HFFc6 (cell line): ENCODE results near the gene SLC26A11. TPM values are rescaled to one million over a fixed set of nuclear protein-coding genes. Genes with fewer than 3 reads are reported as not detected.

Experiments used
- DNase-seq: peaks from one replicate; pipeline ENCODE4 v3.0.0-alpha.2; 2018
- H3K27ac Mint-ChIP-seq: 2 replicates; pipeline ENCODE4 v1.8.0; 2020; ENCODE audit warnings: mild to moderate bottlenecking, mixed read lengths
- H3K27me3 Mint-ChIP-seq: 2 replicates; pipeline ENCODE4 v1.8.0; 2021; ENCODE audit warnings: mild to moderate bottlenecking, moderate library complexity, mixed read lengths; ENCODE audit not compliant: insufficient read depth
- H3K36me3 Mint-ChIP-seq: 2 replicates; pipeline ENCODE4 v1.8.0; 2021; ENCODE audit warnings: low read depth, mixed read lengths
- H3K4me1 Mint-ChIP-seq: 2 replicates; pipeline ENCODE4 v1.8.0; 2020; ENCODE audit warnings: low read depth, mixed read lengths
- H3K4me3 Mint-ChIP-seq: 2 replicates; pipeline ENCODE4 v1.8.0; 2020; ENCODE audit warnings: mild to moderate bottlenecking, moderate library complexity, mixed read lengths
- H3K9me3 Mint-ChIP-seq: 2 replicates; pipeline ENCODE4 v1.8.0; 2020; ENCODE audit warnings: mild to moderate bottlenecking, mixed read lengths
- CTCF ChIP-seq: fragments of 200-600 bp; sonication (generic); IDR thresholded peaks from 2 replicates; pipeline ENCODE4 v1.5.0; 2021; ENCODE audit warnings: antibody characterized with exemption, mild to moderate bottlenecking
- total RNA-seq, 6 experiments: library from RNA; stranded (reverse); fragmentation: NEBNext Ultra II Directional; extraction: Animal tissue kit (Norgen Biotek cat#: 25700); gene quantifications; 2 replicates in 1 of 6; 3 replicates in 5 of 6; pipeline ENCODE4 v1.2.3, GENCODE V29; 2021

Gene SLC26A11
- total RNA-seq, 6 experiments from 2014 or later, result 11.4 to 13.6 (median 12.5) TPM

GRCh38 chr17:80210348-80211108 lies 9.7 kb upstream of the SLC26A11 start:
- no peaks in the 10 kb centered on the region for H3K4me1 Mint-ChIP-seq
- no peaks in the 10 kb centered on the region; the same call in 1 of the 2 replicates for H3K27me3 Mint-ChIP-seq
- no peaks in the 10 kb centered on the region for H3K9me3 Mint-ChIP-seq
- no peak overlapping the region for H3K4me3 Mint-ChIP-seq
- H3K36me3 Mint-ChIP-seq, result peaks cover 12% of the 10 kb centered on the region
- TF ChIP-seq CTCF, result no peak
- DNase-seq, result no peak
- no peak overlapping the region for H3K27ac Mint-ChIP-seq

- TF ChIP-seq CTCF, result no peak
- no peak overlapping the region for H3K27ac Mint-ChIP-seq
- no peak overlapping the region for H3K4me3 Mint-ChIP-seq
- H3K36me3 Mint-ChIP-seq, result peaks cover 22% of the 10 kb centered on the region
- H3K27me3 Mint-ChIP-seq, result no peaks in the 10 kb centered on the region; the same call in 1 of the 2 replicates
- no peaks in the 10 kb centered on the region for H3K4me1 Mint-ChIP-seq
- no peak for DNase-seq
- H3K9me3 Mint-ChIP-seq, result no peaks in the 10 kb centered on the region
These were observed 8.1 kb upstream of the SLC26A11 start for GRCh38 chr17:80212109-80212508.

GRCh38 chr17:80212511-80212910 lies 7.7 kb upstream of the SLC26A11 start:
- Mint-ChIP-seq H3K27ac (no peak overlapping the region), H3K4me1 (no peaks in the 10 kb centered on the region), H3K36me3 (peaks cover 26% of the 10 kb centered on the region), H3K4me3 (no peak overlapping the region), H3K27me3 (no peaks in the 10 kb centered on the region; the same call in 1 of the 2 replicates), H3K9me3 (no peaks in the 10 kb centered on the region)
- DNase-seq, result no peak
- no peak for TF ChIP-seq CTCF

- peaks cover 28% of the 10 kb centered on the region for H3K36me3 Mint-ChIP-seq
- no peaks in the 10 kb centered on the region for H3K4me1 Mint-ChIP-seq
- H3K27ac Mint-ChIP-seq, result no peak overlapping the region
- no peak for DNase-seq
- no peak for TF ChIP-seq CTCF
- no peak overlapping the region for H3K4me3 Mint-ChIP-seq
- no peaks in the 10 kb centered on the region; the same call in 1 of the 2 replicates for H3K27me3 Mint-ChIP-seq
- H3K9me3 Mint-ChIP-seq, result no peaks in the 10 kb centered on the region
These were observed 7.1 kb upstream of the SLC26A11 start for GRCh38 chr17:80212962-80213642.

GRCh38 chr17:80213643-80213975 lies 6.6 kb upstream of the SLC26A11 start:
- Mint-ChIP-seq H3K36me3 (peaks cover 28% of the 10 kb centered on the region), H3K4me1 (peaks cover 3% of the 10 kb centered on the region; the same call in 1 of the 2 replicates), H3K4me3 (no peak overlapping the region), H3K27me3 (no peaks in the 10 kb centered on the region; the same call in 1 of the 2 replicates), H3K9me3 (no peaks in the 10 kb centered on the region), H3K27ac (no peak overlapping the region)
- DNase-seq, result no peak
- TF ChIP-seq CTCF, result no peak
